Right ventricle myocardium inferior (tissue), 1 donor: ENCODE results near the gene RPS6KA2. TPM values are rescaled to one million over a fixed set of nuclear protein-coding genes. Genes with fewer than 3 reads are reported as not detected.
"Not testable (repeated sequence)": the region's sequence is repeated elsewhere in the genome, so short reads cannot be mapped to it uniquely, and the experiment has no call there.

ENCODE experiments used
- ATAC-seq: fragments of 200-7000 bp; cut with Tn5 transposase; one replicate; pipeline ENCODE4 v1.9.1; 2020; ENCODE audit warnings: mild to moderate bottlenecking, moderate library complexity
- DNase-seq: peaks from one replicate; pipeline ENCODE4 v3.0.0; 2021; ENCODE audit errors: missing footprints
- intact Hi-C: fragments of 100-400 bp; cut with DNase I; formaldehyde crosslinking; loops from one replicate; pipeline ENCODE4 v1.11.0; 2022
- total RNA-seq: library from RNA; stranded (reverse); fragmentation: NEBNext Ultra II Directional; extraction: Animal tissue kit (Norgen Biotek cat#: 25700); gene quantifications from one replicate; pipeline ENCODE4 v1.2.1, GENCODE V29; 2021
- donor health status: DM: no; HTN: yes; CAD: no; lungs with severe emphysema.

RPS6KA2 gene
- total RNA-seq, 1 donor from 2014 or later: 55.5 TPM

DNA sequence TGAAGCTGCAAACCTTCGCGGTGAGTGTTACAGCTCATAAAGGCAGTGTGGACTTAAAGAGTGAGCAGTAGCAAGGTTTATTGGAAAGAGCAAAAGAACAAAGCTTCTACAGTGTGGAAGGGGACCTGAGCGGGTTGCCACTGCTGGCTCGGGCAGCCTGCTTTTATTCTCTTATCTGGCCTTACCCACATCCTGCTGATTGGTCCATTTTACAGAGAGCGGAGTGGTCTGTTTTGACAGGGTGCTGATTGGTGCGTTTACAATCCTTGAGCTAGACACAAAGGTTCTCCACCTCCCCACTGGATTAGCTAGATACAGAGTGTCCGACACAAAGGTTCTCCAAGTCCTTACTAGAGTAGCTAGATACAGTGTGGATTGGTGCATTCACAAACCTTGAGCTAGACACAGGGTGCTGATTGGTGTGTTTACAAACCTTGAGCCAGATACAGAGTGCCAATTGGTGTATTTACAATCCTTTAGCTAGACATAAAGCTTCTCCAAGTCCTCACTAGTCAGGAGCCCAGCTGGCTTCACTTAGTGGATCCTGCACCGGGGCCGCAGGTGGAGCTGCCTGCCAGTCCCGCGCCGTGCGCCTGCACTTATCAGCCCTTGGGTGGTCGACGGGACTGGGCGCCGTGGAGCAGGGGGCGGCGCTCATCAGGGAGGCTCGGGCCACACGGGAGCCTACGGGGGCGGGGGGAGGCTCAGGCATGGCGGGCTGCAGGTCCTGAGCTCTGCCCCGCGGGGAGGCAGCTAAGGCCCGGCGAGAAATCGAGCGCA is 234.1 kb downstream of the RPS6KA2 start:
- DNase-seq, intact Hi-C loops, ATAC-seq: not testable (repeated sequence)

DNA sequence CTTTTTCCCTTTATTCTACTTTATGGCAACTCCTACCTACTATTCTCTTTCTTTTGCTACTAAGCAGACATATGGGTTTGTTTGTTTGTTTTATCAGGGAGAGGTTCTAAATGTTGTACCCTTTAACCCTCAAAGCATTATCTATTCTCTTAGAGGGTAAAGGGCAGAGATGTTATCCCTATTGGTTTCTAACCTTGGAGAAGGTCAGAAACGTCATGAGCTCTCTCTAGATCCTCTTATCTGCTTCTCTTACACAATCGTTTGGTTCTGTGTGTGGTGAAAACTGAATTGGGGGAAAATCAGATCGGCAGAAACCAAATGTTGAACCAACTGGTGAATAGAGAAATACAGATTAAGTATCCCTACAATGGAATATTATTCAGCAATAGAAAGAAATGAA is 237.9 kb downstream of the RPS6KA2 start:
- intact Hi-C loops: no loop called here
- DNase-seq (no peak), ATAC-seq (no peak)

DNA sequence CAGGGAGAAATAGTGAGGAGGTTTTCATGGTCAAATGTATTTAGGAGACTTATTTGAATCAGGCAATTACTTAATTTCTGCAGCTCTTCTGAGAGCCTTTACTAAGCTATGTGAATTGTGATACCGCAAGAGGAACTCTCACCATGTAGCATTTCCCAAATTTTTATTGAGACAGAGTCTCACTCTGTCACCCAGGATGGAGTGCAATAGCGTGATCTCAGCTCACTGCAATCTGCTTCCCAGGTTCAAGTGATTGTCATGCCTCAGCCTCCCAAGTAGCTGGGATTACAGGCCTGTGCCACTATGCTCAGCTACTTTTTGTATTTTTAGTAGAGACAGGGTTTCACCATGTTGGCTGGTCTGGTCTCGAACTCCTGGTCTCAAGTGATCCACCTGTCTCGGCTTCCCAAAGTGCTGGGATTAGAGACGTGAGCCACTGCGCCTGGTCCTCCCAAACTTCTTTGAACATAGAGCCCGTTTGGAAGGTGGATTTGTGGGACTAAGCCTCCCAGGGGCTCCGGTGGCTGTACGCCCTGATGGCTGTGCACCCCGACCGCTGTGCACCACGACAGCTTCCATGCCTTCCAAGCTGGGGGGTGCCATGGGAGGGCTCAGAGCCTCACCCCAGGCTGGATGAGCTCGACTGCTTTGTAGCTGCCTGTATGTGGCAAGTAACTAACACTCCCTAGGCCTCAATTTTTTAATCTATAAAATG is 238.6 kb downstream of the RPS6KA2 start:
- intact Hi-C loops: no loop called here
- DNase-seq (no peak), ATAC-seq (no peak)

DNA sequence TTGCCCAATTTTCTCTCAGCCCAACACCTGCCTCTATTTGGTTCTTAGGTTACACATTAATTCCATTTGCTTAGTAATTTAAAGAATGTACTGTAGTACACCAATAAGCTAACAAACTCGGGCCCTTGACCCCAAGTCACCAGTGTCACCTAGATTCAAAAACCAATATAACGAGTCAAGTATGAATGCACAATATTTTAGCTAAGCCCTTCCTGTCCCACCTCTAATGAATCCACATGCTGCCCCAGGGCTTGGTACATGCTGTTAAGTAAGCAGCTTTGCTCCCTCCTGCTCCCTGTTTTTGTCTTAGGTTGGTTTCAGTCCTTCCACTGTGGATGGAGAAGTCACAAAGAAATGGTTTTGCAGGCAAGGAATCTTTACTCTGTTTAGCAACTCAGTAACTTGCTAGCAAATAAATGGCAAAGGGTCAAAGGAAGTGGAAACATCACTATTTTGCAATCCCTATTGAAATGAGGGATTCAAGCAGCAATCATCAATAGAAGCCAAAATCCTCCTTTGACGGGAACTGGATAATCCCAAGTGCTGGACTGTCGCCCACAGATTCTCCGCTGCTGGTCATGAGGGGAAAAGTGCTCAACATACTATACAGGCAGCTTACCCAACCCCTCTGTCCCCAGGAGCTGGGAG is 239.3 kb downstream of the RPS6KA2 start:
- ATAC-seq (no peak), DNase-seq (no peak)
- intact Hi-C loops: no loop called here

DNA sequence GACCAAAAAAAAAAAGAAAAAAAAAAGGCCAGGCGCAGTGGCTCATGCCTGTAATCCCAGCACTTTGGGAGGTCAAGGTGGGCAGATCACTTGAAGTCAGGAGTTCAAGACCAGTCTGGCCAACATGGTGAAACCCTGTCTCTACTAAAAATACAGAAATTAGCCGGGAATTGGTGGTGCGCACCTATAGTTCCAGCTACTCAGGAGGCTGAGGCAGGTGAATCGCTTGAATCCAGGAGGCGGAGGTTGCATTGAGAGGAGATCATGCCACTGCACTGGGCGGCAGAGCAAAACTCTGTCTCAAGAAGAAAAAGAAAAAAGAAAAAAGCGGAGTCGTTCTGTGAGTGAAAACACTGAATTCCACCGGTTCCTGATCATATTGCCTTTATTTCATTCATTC is 240.0 kb downstream of the RPS6KA2 start:
- DNase-seq, ATAC-seq, intact Hi-C loops: not testable (repeated sequence)

DNA sequence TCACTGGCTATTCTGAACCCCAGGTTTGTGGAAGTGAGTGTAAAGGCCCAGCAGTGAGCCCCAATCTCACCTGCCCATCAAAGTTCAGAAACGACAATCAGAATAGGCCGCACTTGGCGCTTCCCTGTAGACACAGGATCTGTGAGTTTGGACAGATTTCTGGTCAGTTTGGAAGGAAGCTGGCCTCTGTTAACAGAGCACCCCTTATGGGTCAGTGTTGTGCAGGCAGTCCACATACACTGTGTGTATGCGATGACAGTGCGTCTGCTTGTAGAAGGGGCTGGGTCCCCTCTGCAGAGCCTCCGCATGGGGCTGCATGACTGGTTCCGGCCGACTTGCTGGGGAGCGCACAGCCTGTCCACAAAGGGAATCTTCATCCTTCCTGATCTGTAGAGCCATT is 240.9 kb downstream of the RPS6KA2 start:
- no peak for DNase-seq
- ATAC-seq: no peak
- intact Hi-C loops: no loop called here

DNA sequence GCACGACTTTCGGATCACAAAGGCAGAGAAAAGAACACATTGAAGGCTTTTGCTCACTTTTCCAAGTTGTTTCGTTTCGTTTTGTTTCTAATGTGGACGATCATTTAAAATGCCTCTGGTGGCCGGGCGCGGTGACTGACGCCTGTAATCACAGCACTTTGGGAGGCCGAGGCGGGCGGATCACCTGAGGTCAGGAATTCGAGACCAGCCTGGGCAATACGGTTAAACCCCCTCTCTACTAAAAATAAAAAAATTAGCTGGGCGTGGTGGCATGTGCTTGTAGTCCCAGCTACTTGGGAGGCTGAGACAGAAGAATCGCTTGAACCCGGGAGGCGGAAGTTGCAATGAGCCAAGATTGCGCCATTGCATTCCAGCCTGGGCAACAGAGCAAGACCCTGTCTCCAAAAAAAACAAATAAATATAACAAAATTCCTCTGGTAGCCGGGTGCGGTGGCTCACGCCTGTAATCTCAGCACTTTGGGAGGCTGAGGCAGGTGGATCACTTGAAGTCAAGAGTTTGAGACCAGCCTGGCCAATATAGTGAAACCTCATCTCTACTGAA is 243.2 kb downstream of the RPS6KA2 start:
- peak; percentile 76 for DNase-seq
- intact Hi-C loops: loop anchor here (2.0 to 5.0 kb wide), 3 partner anchors 41 to 173 kb away; partner anchors contain the start of gene SFT2D1
- ATAC-seq: not testable (repeated sequence)

DNA sequence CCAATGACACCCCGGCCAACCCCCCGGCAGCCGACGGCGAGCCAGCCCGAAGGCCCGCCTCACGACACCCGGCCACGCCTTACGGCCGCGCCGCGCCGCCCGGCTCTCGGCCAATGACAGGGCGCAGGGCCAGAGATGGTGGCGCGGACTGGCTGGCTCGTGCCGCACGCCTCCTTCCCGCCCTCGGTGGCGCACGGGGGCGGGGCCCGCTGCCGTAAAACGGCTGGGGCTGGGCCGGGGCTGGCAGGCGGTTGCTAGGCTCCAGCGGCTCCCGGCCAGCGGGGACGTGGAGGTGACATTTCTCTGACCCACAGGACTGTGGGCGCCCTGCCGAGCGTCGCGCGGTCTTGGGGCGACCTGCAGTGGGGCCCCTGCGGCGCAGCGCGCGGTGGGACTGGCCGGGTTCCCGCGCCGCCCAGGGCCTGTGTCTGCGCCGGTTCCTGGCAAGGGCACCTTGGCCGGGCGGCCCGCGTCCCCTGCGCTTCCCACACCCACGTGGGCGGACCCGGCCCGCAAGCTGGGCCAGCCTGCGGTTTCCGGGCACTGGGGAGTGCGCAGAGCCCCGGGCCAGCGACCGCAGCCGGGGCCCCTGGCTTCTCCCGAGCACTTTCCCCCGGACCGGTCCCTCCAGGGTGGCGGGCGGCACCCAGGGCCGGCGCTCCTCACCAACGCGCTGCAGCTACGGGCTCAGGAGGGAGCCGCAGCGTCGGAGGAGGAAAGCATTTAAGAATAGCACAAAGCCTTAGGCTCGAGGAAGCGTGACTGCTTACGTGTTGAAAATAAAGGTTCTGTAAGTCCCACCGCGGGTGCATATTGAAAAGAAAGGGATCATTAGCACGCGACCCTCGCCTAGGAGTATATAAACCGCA is 243.9 kb downstream of the RPS6KA2 start, which contains the start of gene MPC1:
TSS of gene MPC1 (minus strand) at position 8 of the 869 bp plus-strand sequence. CDS start 64 bp downstream, outside the sequence.
- DNase-seq (peak; percentile 98), ATAC-seq (peak; percentile 98)
- intact Hi-C loops: loop anchor here (2.0 to 5.0 kb wide), 3 partner anchors 40 to 174 kb away; partner anchors contain the start of gene SFT2D1

DNA sequence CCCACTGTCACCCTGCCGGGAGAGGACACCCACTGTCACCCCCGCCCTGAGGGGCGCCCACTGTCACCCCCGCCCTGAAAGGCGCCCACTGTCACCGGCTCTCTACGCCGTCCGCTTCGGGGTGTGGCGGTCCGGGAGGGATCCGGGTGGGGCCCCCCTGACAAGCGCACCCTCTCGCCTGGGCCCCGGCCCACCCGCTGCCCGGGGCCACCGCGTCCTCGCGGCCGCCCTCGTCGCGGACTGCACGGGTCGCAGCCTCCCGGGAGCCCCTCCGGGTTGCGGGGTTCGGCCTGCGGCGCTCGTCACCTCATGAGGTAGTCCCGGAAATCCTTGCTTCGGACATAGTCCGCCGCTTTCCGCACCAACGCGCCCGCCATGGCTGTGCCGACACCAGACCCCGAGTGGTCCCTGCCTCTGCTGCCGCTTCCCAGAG is 244.5 kb downstream of the RPS6KA2 start:
- intact Hi-C loops: loop anchor here (2.0 to 5.0 kb wide), 3 partner anchors 40 to 175 kb away; partner anchors contain the start of gene SFT2D1
- ATAC-seq: peak; percentile 29
- DNase-seq: no peak

DNA sequence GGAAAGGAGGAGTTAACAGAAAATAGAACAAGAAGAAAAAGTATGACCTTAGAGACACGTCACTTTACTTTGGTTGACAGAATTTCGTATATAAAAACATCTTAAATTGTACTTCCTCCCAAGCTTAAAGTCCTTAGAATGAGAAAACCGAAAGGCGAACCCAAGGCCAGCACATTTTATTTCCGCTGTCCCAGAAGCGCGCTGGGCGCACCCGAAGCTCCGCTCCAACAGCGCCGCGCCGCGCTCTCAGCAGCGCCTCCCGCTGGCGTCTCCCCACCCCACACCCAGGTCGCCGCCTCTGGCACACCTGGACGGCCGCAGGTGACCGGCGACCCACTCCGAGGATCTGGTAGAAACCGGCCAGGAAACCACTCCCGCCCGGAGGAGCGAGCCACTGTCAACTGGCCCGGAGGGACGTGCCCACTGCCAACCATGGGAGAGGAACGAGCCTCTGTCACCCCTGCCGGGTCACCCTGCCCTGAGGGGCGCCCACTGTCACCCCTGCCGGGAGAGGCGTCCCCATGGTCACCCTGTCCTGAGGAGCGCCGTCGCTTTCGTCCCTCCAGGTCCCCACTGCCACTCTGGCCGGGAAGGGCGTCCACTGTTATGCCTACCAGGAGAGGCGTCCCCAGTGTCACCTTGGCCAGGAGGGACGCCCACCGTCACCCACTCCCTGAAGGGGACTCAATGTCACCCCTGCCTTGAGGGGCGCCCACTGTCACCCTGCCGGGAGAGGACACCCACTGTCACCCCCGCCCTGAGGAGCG is 245.1 kb downstream of the RPS6KA2 start:
- intact Hi-C loops: loop anchor here (1.0 to 5.0 kb wide), 4 partner anchors 18 to 175 kb away; partner anchors contain the start of gene SFT2D1
- peak; percentile 85 for DNase-seq
- ATAC-seq: peak; percentile 45

DNA sequence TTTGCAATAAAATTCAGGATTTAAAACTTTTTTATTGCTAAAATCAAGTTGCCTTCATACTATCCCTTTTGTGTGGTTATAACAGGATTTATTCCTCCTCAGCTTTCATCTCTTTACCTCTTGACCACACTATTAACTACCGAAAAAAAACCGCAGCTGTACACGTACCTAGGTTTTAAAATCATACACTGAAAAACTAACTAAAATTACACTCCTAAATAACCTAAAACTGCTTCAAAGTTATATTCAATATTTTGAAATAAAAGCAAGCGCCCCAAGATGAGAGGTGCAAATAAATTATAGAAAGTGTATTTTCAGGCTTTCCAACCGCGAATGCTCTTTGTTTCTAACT is 245.7 kb downstream of the RPS6KA2 start:
- no peak for ATAC-seq
- DNase-seq: no peak
- intact Hi-C loops: loop anchor here (1.0 to 5.0 kb wide), 3 partner anchors 17 to 176 kb away; no protein-coding TSS in a partner anchor

DNA sequence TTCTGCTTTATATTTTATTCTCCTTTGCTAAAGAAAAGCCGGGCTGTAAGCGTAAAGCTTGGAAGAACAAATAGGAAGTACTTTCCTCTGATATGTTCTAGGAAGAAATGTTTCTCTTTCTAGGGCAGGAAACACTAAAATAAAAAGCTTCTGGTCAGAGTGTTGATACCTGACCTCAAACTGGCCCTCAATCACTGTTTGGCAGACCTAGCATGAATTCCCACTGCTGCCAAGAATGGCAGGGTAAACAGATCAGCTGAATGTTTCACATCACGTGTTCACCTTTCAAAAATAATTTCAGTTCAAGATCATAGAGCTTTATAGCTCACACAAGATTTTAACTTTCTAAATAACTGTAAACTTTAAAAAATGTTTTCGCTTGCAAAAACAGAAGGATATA is 247.3 kb downstream of the RPS6KA2 start:
- no peak for ATAC-seq
- intact Hi-C loops: loop anchor here (5.0 kb wide), 2 partner anchors 62 to 178 kb away; no protein-coding TSS in a partner anchor

DNA sequence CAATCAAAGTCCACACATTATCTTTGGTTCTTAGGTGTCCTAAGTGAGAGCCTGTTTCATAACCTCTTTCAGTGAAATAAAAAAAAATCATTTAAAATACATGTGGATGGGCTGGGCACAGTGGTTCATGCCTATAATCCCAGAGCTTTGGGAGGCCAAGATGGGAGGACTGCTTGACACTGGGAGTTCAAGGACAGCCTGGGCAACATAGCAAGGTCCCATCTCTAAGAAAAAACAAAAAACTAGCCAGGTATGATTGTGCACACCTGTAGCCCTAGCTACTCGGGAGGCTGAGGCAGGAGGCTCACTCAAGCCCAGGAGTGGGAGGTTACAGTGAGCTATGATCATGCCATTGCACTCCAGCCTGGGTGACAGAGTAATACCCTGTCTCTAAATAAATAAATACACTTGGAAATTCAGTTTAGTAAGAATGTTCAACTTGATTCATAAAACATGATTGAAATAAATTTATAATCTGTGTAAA is 247.9 kb downstream of the RPS6KA2 start:
- no peak for DNase-seq
- intact Hi-C loops: no loop called here
- ATAC-seq: no peak

More for the DNA sequence above, 247.3 kb downstream of the RPS6KA2 start:
- no peak for DNase-seq

DNA sequence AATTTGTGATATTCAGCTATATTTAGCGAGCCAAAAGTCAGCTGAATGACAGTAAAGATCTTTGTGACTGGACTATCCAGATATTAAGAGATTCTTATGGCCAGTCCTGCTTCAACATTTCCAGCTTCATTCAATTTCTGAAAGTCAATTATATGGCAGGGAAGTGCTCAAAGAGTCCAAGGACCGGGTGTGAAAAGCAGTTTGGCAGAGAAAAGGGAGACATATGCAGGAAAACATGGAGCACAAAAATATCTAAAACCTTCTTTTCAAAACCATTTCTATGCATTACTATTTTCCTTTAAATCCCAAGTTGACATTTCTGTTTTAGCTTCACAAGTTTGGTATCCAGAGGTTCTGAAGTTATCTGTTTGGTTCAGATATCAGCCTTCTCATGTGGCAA is 249.3 kb downstream of the RPS6KA2 start:
- intact Hi-C loops: no loop called here
- ATAC-seq: no peak
- no peak for DNase-seq

DNA sequence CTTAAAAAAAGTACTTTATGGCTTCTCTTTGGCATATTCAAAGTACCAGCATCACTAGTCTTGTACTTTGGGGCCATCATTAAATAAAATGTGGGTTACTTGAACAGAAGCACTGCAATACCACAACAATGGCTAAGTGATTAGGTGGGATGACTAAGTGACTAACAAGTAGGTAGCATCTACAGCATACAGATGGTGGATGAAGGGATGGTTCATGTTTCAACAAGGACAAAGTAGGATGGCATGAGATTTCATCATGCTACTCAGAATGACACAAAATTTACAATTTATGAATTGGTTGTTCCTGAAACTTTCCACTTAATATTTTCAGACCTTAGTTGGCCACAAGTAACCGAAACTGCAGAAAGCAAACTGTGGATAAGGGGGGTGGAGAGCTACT is 252.0 kb downstream of the RPS6KA2 start:
- DNase-seq (no peak), ATAC-seq (no peak)
- intact Hi-C loops: no loop called here

DNA sequence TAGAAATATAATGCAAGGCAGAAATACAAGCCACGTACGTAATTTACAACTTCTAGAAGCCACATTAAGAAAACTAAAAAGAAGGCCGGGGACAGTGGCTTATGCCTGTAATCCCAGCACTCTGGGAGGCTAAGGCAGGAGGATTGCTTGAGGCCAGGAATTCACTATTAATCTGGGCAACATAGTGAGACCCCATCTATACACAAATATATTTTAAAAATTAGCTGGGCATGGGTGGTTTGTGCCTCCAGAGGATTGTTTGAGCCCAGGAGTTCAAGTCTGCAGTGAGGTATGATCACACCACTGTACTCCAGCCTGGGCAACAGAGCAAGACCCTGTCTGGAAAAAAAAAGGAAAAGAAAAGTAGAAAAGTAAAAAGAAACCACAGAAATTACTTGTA is 256.6 kb downstream of the RPS6KA2 start:
- intact Hi-C loops: no loop called here
- ATAC-seq (no peak), DNase-seq (no peak)

DNA sequence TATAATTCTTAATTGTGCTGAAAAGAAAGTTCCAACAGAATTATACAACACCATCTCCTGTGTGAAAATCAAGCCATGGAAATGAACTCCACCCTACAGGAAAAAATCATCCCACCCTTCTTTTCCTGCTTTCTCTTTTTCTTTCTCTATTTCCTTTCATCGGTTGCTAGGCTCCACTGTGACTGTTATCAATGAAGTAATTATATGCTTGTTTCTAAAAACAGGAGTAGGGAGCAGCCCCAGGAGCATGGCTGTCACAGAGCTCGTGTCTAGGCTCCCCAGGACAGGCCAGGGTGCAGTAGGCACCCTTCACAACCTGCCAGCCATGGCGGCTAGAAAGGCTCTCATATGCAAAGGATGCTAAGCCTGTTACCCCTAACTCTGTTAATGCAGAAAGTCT is 257.3 kb downstream of the RPS6KA2 start:
- DNase-seq (no peak), ATAC-seq (no peak)
- intact Hi-C loops: no loop called here
